Neuron (in vitro differentiated cells): ENCODE data around the gene GEMIN2.
A peak's percentile ranks its signal among the peaks of the same experiment; 100 is the strongest.
"Not testable (repeated sequence)": the region's sequence is repeated elsewhere in the genome, so short reads cannot be mapped to it uniquely, and the experiment has no call there.

Experiments used
- H2AFZ ChIP-seq: one replicate; pipeline ENCODE4 v1.6.1; 2013; ENCODE audit warnings: low read depth, mild to moderate bottlenecking, inconsistent platforms, low read length, moderate library complexity
- H3K27me3 ChIP-seq: one replicate; pipeline ENCODE4 v1.6.1; 2013; ENCODE audit warnings: low read length; ENCODE audit not compliant: insufficient read depth
- H3K36me3 ChIP-seq: one replicate; pipeline ENCODE4 v1.6.1; 2013; ENCODE audit warnings: low read length; ENCODE audit not compliant: insufficient read depth
- H3K4me1 ChIP-seq: one replicate; pipeline ENCODE4 v1.6.1; 2013; ENCODE audit warnings: low read length; ENCODE audit not compliant: insufficient read depth
- H3K4me3 ChIP-seq: 2 replicates; pipeline ENCODE4 v1.5.1; 2013; ENCODE audit warnings: mild to moderate bottlenecking, low read length, moderate library complexity
- H3K9me3 ChIP-seq: one replicate; pipeline ENCODE4 v1.6.1; 2013; ENCODE audit warnings: low read length

Gene GEMIN2

GRCh38 chr14:39099748-39100147 lies 14.4 kb upstream of the GEMIN2 start:
- H3K9me3 ChIP-seq, result no peaks in the 10 kb centered on the region
- peaks cover 6% of the 10 kb centered on the region for H3K4me1 ChIP-seq
- H3K27me3 ChIP-seq, result no peaks in the 10 kb centered on the region
- no peak overlapping the region for H3K4me3 ChIP-seq
- H3K36me3 ChIP-seq, result peaks cover 15% of the 10 kb centered on the region
- no peak overlapping the region for H2AFZ ChIP-seq

GRCh38 chr14:39102265-39102968 lies 11.7 kb upstream of the GEMIN2 start:
- Histone ChIP-seq H2AFZ (peak overlapping the region; percentile 92), H3K4me1 (peaks cover 8% of the 10 kb centered on the region), H3K9me3 (no peaks in the 10 kb centered on the region), H3K27me3 (no peaks in the 10 kb centered on the region), H3K36me3 (peaks cover 5% of the 10 kb centered on the region), H3K4me3 (peak overlapping the region; percentile 96)

GRCh38 chr14:39102969-39103957 lies 10.9 kb upstream of the GEMIN2 start, which contains the start of gene SEC23A:
Gene SEC23A, minus strand, starts transcription at chr14:39103235. Its CDS starts 7,117 bp downstream, at chr14:39096118.
- Histone ChIP-seq H2AFZ (peak within 1 kb of the TSS; percentile 92), H3K27me3 (no peaks in the 10 kb centered on the region), H3K4me3 (peak within 1 kb of the TSS; percentile 96), H3K36me3 (peaks cover 5% of the 10 kb centered on the region), H3K9me3 (no peaks in the 10 kb centered on the region), H3K4me1 (peaks cover 8% of the 10 kb centered on the region)

GRCh38 chr14:39104078-39104801 lies 9.9 kb upstream of the GEMIN2 start:
- Histone ChIP-seq H3K4me3 (peak overlapping the region; percentile 96), H2AFZ (peak overlapping the region; percentile 92)
- not testable (repeated sequence) for H3K36me3 ChIP-seq, H3K4me1 ChIP-seq, H3K9me3 ChIP-seq, H3K27me3 ChIP-seq

- H2AFZ ChIP-seq, result no peak overlapping the region
- peaks cover 8% of the 10 kb centered on the region for H3K4me1 ChIP-seq
- H3K36me3 ChIP-seq, result no peaks in the 10 kb centered on the region
- no peak overlapping the region for H3K4me3 ChIP-seq
- no peaks in the 10 kb centered on the region for H3K9me3 ChIP-seq
- H3K27me3 ChIP-seq, result no peaks in the 10 kb centered on the region
Observed at GRCh38 chr14:39107591-39107996, 6.5 kb upstream of the GEMIN2 start.

- Histone ChIP-seq H3K36me3 (no peaks in the 10 kb centered on the region), H3K4me1 (peaks cover 8% of the 10 kb centered on the region), H3K9me3 (no peaks in the 10 kb centered on the region), H2AFZ (no peak overlapping the region), H3K27me3 (no peaks in the 10 kb centered on the region), H3K4me3 (no peak overlapping the region)
Observed at GRCh38 chr14:39108791-39109190, 5.3 kb upstream of the GEMIN2 start.

- Histone ChIP-seq H3K27me3 (no peaks in the 10 kb centered on the region), H3K4me1 (peaks cover 9% of the 10 kb centered on the region), H2AFZ (no peak overlapping the region), H3K9me3 (no peaks in the 10 kb centered on the region), H3K36me3 (no peaks in the 10 kb centered on the region), H3K4me3 (no peak overlapping the region)
Observed at GRCh38 chr14:39109893-39110715, 4.0 kb upstream of the GEMIN2 start.

GRCh38 chr14:39113685-39114072 lies 444 bp upstream of the GEMIN2 start:
- Histone ChIP-seq H3K4me1 (peaks cover 10% of the 10 kb centered on the region), H3K36me3 (peaks cover 12% of the 10 kb centered on the region), H3K9me3 (no peaks in the 10 kb centered on the region), H3K4me3 (peak overlapping the region; percentile 76), H3K27me3 (no peaks in the 10 kb centered on the region), H2AFZ (peak overlapping the region; percentile 99)

- Histone ChIP-seq H2AFZ (no peak overlapping the region), H3K4me1 (no peaks in the 10 kb centered on the region), H3K4me3 (no peak overlapping the region), H3K36me3 (peaks cover 51% of the 10 kb centered on the region), H3K27me3 (no peaks in the 10 kb centered on the region), H3K9me3 (no peaks in the 10 kb centered on the region)
Observed at GRCh38 chr14:39122330-39123138, 8.4 kb downstream of the GEMIN2 start.

GRCh38 chr14:39137835-39138234 lies 23.7 kb downstream of the GEMIN2 start:
- peaks cover 50% of the 10 kb centered on the region for H3K36me3 ChIP-seq
- H3K27me3 ChIP-seq, H2AFZ ChIP-seq, H3K4me1 ChIP-seq, H3K4me3 ChIP-seq, H3K9me3 ChIP-seq: not testable (repeated sequence)

- H2AFZ ChIP-seq, result no peak overlapping the region
- H3K4me3 ChIP-seq, result no peak overlapping the region
- no peaks in the 10 kb centered on the region for H3K4me1 ChIP-seq
- H3K9me3 ChIP-seq, result peaks cover 5% of the 10 kb centered on the region
- peaks cover 50% of the 10 kb centered on the region for H3K36me3 ChIP-seq
- H3K27me3 ChIP-seq, result no peaks in the 10 kb centered on the region
Observed at GRCh38 chr14:39138440-39138839, 24.3 kb downstream of the GEMIN2 start.

- peaks cover 37% of the 10 kb centered on the region for H3K36me3 ChIP-seq
- no peaks in the 10 kb centered on the region for H3K4me1 ChIP-seq
Observed at GRCh38 chr14:39140170-39140569, 26.0 kb downstream of the GEMIN2 start.

More at GRCh38 chr14:39140170-39140569, 26.0 kb downstream of the GEMIN2 start:
- no peaks in the 10 kb centered on the region for H3K27me3 ChIP-seq
- H3K4me3 ChIP-seq, result no peak overlapping the region
- H3K9me3 ChIP-seq, result peaks cover 5% of the 10 kb centered on the region
- H2AFZ ChIP-seq, result no peak overlapping the region
